HL-60 (cell line): ENCODE results near the gene TCEAL9.

Source experiments
- DNase-seq, 2 experiments: peaks; one replicate each; pipeline ENCODE4 v3.0.0-alpha.2; 2010 to 2020; ENCODE audit warnings: low read depth in 1 of 2, low spot score in 1 of 2
- H3K27ac ChIP-seq: fragments of 250-450 bp; sonication (Bioruptor Pico); replicated peaks from 2 replicates; pipeline ENCODE4 v1.5.1; 2020; ENCODE audit warnings: mild to moderate bottlenecking, moderate library complexity
- H3K27me3 ChIP-seq: fragments of 250-450 bp; sonication (Bioruptor Pico); 2 replicates; pipeline ENCODE4 v1.5.1; 2021; ENCODE audit warnings: mild to moderate bottlenecking, moderate library complexity; ENCODE audit not compliant: insufficient read depth, poor library complexity, severe bottlenecking
- H3K4me3 ChIP-seq: replicated peaks from 2 replicates; pipeline ENCODE4 v1.5.1; 2011; ENCODE audit warnings: mild to moderate bottlenecking, control low read depth, low read length; ENCODE audit not compliant: insufficient read depth
- GABPA ChIP-seq: IDR thresholded peaks from 2 replicates; pipeline ENCODE4 v1.6.1; 2012; ENCODE audit warnings: low read depth
- POLR2AphosphoS5 ChIP-seq: IDR thresholded peaks from 2 replicates; pipeline ENCODE4 v1.6.1; 2012; ENCODE audit warnings: low read depth
- SPI1 ChIP-seq: IDR thresholded peaks from 2 replicates; pipeline ENCODE4 v1.6.1; 2012; ENCODE audit warnings: low read depth, mild to moderate bottlenecking, borderline replicate concordance
- TF ChIP-seq, protein P1 (sequence below): IDR thresholded peaks from 2 replicates; pipeline ENCODE4 v1.6.1; 2012; ENCODE audit warnings: low read depth; ENCODE audit not compliant: insufficient replicate concordance
- TF ChIP-seq, protein P2 (sequence below): IDR thresholded peaks from one replicate; pipeline ENCODE4 v1.5.1; 2011; ENCODE audit warnings: low read length, control low read depth, inconsistent platforms; ENCODE audit not compliant: insufficient read depth

The TCEAL9 gene

DNA sequence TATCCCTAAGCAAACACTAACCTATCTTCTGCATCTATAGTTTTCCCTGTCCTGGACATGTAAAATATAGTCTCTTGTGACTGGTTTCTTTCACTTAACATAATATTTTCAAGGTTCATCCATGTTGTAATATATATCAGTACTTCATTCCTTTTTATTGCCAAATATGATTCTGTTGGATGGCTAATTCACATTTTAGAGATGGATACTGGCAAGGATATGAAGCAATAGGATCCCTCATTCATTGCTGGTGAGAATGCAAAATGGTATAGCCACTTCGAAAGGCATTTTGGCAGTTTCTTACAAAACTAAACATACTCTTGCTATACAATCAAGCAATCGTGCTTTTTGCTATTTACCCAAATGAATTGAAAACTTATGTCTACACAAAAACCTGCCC, 6.7 kb downstream of the TCEAL9 start:
- H3K27me3 ChIP-seq = no peaks in the 10 kb centered on the region
- no peak for DNase-seq
- H3K27ac ChIP-seq = no peak overlapping the region
- no peak overlapping the region for H3K4me3 ChIP-seq
- TF ChIP-seq, protein P1, sequence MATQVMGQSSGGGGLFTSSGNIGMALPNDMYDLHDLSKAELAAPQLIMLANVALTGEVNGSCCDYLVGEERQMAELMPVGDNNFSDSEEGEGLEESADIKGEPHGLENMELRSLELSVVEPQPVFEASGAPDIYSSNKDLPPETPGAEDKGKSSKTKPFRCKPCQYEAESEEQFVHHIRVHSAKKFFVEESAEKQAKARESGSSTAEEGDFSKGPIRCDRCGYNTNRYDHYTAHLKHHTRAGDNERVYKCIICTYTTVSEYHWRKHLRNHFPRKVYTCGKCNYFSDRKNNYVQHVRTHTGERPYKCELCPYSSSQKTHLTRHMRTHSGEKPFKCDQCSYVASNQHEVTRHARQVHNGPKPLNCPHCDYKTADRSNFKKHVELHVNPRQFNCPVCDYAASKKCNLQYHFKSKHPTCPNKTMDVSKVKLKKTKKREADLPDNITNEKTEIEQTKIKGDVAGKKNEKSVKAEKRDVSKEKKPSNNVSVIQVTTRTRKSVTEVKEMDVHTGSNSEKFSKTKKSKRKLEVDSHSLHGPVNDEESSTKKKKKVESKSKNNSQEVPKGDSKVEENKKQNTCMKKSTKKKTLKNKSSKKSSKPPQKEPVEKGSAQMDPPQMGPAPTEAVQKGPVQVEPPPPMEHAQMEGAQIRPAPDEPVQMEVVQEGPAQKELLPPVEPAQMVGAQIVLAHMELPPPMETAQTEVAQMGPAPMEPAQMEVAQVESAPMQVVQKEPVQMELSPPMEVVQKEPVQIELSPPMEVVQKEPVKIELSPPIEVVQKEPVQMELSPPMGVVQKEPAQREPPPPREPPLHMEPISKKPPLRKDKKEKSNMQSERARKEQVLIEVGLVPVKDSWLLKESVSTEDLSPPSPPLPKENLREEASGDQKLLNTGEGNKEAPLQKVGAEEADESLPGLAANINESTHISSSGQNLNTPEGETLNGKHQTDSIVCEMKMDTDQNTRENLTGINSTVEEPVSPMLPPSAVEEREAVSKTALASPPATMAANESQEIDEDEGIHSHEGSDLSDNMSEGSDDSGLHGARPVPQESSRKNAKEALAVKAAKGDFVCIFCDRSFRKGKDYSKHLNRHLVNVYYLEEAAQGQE = no peak
- no peak for TF ChIP-seq SPI1
- no peak for TF ChIP-seq GABPA
- no peak for TF ChIP-seq POLR2AphosphoS5
- TF ChIP-seq, protein P2, sequence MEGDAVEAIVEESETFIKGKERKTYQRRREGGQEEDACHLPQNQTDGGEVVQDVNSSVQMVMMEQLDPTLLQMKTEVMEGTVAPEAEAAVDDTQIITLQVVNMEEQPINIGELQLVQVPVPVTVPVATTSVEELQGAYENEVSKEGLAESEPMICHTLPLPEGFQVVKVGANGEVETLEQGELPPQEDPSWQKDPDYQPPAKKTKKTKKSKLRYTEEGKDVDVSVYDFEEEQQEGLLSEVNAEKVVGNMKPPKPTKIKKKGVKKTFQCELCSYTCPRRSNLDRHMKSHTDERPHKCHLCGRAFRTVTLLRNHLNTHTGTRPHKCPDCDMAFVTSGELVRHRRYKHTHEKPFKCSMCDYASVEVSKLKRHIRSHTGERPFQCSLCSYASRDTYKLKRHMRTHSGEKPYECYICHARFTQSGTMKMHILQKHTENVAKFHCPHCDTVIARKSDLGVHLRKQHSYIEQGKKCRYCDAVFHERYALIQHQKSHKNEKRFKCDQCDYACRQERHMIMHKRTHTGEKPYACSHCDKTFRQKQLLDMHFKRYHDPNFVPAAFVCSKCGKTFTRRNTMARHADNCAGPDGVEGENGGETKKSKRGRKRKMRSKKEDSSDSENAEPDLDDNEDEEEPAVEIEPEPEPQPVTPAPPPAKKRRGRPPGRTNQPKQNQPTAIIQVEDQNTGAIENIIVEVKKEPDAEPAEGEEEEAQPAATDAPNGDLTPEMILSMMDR = no peak

DNA sequence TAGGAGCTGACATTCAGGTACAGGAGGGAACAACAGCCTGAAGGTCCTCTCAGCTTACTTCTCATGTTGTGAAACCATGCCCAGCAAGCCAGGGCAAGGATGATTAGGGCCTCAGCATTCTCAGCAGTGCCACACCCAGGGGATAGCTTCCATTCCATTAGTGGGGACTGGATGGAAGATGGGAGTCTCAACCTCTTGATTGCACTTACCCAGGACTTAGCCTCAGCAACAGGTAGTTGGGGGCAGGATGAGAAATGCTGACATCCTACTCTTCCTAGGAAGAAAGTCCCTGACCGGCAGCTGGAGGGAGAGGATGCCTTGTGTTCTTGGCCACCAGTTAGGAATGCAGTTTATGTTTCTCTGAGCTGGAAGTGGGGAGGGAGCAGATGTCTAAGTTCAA, 11.2 kb downstream of the TCEAL9 start:
- DNase-seq = no peak
- Histone ChIP-seq H3K4me3 (no peak overlapping the region), H3K27me3 (no peaks in the 10 kb centered on the region), H3K27ac (no peak overlapping the region)
- TF ChIP-seq SPI1 = no peak
- TF ChIP-seq, protein P2 = no peak
- TF ChIP-seq POLR2AphosphoS5 = no peak
- TF ChIP-seq GABPA = no peak

DNA sequence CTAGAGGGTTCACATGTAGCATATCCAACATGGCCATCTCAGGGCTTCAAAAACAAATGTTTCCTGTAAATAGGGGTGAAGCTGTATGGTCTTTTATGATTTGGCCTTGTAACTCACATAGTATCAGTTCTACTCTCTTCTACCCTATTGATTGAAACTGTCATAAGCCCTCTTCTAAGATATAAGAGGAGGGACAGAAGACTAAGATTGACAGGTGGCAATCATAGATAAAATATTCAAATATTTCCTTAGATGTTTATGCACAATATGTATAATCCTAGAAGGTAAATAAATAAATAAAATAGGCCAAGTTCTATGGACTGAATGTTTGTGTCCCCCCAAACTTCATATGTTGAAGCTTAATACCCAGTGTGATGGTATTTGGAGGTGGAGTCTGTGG, 13.2 kb downstream of the TCEAL9 start:
- no peak for DNase-seq
- Histone ChIP-seq H3K4me3 (no peak overlapping the region), H3K27ac (no peak overlapping the region), H3K27me3 (peaks cover 11% of the 10 kb centered on the region)
- TF ChIP-seq SPI1 (no peak), GABPA (no peak), POLR2AphosphoS5 (no peak)
- TF ChIP-seq, protein P2 = no peak
- TF ChIP-seq, protein P1 = no peak

DNA sequence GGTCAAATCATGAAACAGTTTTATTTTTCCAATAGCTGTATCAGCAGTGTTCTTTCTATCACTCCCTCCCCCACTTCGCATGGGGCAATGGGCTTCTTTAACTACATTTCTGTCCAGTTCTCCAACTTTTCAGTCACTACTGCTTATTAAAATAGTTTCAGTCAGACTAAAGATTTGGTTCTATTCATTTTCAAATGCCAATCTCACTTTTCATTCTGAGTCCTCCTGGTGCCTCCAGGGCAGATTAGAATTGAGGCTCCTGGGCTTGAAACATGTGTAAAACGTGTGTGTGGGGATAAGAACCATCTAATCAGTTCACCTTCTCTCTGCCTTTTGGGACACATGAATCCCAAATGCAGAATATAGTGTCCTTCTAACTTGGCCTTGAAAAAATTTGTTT, 16.6 kb downstream of the TCEAL9 start:
- peaks cover 12% of the 10 kb centered on the region for H3K27me3 ChIP-seq
- DNase-seq = no peak
- TF ChIP-seq, protein P1 = no peak
- TF ChIP-seq POLR2AphosphoS5 = no peak
- no peak for TF ChIP-seq SPI1
- no peak for TF ChIP-seq GABPA
- TF ChIP-seq, protein P2 = no peak
- H3K4me3 ChIP-seq = no peak overlapping the region
- H3K27ac ChIP-seq = no peak overlapping the region
